Breast epithelium (tissue), 4 donors: ENCODE results near the gene PSMG3. TPM values are rescaled to one million over a fixed set of nuclear protein-coding genes. Genes with fewer than 3 reads are reported as not detected.

Experiments
- DNase-seq, 2 donors: peaks; one replicate each; pipeline ENCODE4 v3.0.0-alpha.2; 2019; ENCODE audit warnings: low spot score in 2 of 2
- H3K27ac ChIP-seq, 2 donors: fragments of 200-600 bp; sonication (generic) in 1 of 2; one replicate each; pipeline ENCODE4 v1.5.1; 2016 to 2019; ENCODE audit warnings: mild to moderate bottlenecking in 1 of 2
- H3K27me3 ChIP-seq, 2 donors: fragments of 200-600 bp; sonication (generic) in 1 of 2; one replicate each; pipeline versions ENCODE4 v1.5.1 to v1.6.0; 2017 to 2019; ENCODE audit warnings: control low read depth in 1 of 2, mild to moderate bottlenecking in 1 of 2
- H3K36me3 ChIP-seq: fragments of 200-600 bp; one replicate; pipeline ENCODE4 v1.5.1; 2019
- H3K4me1 ChIP-seq, 2 donors: fragments of 200-600 bp; sonication (generic); one replicate each; pipeline ENCODE4 v1.5.1; 2016 to 2019; ENCODE audit warnings: control low read depth in 1 of 2
- H3K4me3 ChIP-seq, 3 donors: fragments of 200-600 bp; sonication (generic); 1 replicate in 2 of 3; 2 replicates in 1 of 3; pipeline ENCODE4 v1.5.1; 2016 to 2019; ENCODE audit warnings: mild to moderate bottlenecking in 3 of 3, moderate library complexity in 2 of 3
- H3K9me3 ChIP-seq, 2 donors: fragments of 200-600 bp; sonication (generic) in 1 of 2; one replicate each; pipeline ENCODE4 v1.5.1; 2016 to 2019; ENCODE audit warnings: control low read depth in 1 of 2
- POLR2A ChIP-seq: fragments of 450-650 bp; IDR thresholded peaks from one replicate; pipeline ENCODE4 v1.6.1; 2016; ENCODE audit warnings: antibody characterized with exemption, mild to moderate bottlenecking, moderate library complexity
- POLR2AphosphoS5 ChIP-seq, 3 donors: sonication (generic); formaldehyde crosslinking; IDR thresholded peaks; one replicate each; pipeline ENCODE4 v1.6.1; 2017; ENCODE audit warnings: antibody characterized with exemption in 3 of 3
- intact Hi-C: fragments of 100-400 bp; cut with DNase I; formaldehyde crosslinking; loops from one replicate; pipeline ENCODE4 v1.15.1; 2023; ENCODE audit warnings: low total_unique reads
- total RNA-seq, 3 donors: library from RNA; depleted of rRNA; stranded (reverse); fragments of >200 nt; gene quantifications; one replicate each; pipeline ENCODE4 v1.1.0, GENCODE V29; 2016
- TF ChIP-seq, protein P1 (sequence below), 3 donors: fragments of 450-650 bp; IDR thresholded peaks; one replicate each; pipeline ENCODE4 v1.5.1; 2016 to 2017; ENCODE audit warnings: antibody characterized with exemption in 3 of 3, mild to moderate bottlenecking in 3 of 3, moderate library complexity in 3 of 3

PSMG3 gene
- total RNA-seq, 3 donors from 2014 or later, result 32.6 to 52.8 (median 45.4) TPM

DNA sequence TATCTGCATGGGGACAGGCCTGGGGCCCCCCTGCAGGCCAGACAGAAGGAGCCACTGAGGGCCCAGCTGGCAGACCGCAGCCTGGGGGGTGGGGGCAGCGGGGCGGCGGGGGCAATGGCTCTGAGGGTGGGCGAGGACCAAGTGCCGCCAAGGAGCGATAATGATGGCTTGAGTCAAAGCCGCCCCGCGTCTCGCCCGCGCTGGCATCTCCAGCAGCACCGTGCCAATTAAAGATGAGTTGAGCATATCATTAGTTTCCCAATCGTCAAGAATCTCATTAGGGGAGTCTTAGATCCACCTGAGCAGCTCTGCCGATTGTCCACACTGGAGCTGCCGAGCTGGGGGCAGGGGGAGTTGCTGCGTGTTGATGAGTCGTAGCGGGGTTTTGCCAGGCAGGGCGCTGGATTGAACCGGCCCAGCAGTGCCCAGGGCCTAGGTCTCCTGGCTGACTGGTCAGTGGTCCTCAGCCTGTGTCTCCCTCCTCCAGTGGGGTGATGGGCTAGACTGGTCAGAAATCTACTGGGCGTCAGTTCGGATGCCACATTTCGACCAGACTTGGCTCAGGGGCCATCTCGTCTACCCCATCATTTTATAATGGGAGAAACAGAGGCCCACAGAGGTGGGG is 41.0 kb upstream of the PSMG3 start:
- H3K4me3 ChIP-seq, result no peak overlapping the region
- no peak for DNase-seq
- no peaks in the 10 kb centered on the region for H3K9me3 ChIP-seq
- H3K27ac ChIP-seq, result no peak overlapping the region
- TF ChIP-seq, protein P1, sequence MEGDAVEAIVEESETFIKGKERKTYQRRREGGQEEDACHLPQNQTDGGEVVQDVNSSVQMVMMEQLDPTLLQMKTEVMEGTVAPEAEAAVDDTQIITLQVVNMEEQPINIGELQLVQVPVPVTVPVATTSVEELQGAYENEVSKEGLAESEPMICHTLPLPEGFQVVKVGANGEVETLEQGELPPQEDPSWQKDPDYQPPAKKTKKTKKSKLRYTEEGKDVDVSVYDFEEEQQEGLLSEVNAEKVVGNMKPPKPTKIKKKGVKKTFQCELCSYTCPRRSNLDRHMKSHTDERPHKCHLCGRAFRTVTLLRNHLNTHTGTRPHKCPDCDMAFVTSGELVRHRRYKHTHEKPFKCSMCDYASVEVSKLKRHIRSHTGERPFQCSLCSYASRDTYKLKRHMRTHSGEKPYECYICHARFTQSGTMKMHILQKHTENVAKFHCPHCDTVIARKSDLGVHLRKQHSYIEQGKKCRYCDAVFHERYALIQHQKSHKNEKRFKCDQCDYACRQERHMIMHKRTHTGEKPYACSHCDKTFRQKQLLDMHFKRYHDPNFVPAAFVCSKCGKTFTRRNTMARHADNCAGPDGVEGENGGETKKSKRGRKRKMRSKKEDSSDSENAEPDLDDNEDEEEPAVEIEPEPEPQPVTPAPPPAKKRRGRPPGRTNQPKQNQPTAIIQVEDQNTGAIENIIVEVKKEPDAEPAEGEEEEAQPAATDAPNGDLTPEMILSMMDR (IDR thresholded peaks at IDR 0.05), result no peak
- TF ChIP-seq POLR2A, result no peak
- no peak for TF ChIP-seq POLR2AphosphoS5 (IDR thresholded peaks at IDR 0.05)
- intact Hi-C loops, result no loop called here
- H3K4me1 ChIP-seq, result no peaks in the 10 kb centered on the region
- no peaks in the 10 kb centered on the region for H3K36me3 ChIP-seq
- peaks cover 0 to 11% of the 10 kb centered on the region in 2 donors for H3K27me3 ChIP-seq

DNA sequence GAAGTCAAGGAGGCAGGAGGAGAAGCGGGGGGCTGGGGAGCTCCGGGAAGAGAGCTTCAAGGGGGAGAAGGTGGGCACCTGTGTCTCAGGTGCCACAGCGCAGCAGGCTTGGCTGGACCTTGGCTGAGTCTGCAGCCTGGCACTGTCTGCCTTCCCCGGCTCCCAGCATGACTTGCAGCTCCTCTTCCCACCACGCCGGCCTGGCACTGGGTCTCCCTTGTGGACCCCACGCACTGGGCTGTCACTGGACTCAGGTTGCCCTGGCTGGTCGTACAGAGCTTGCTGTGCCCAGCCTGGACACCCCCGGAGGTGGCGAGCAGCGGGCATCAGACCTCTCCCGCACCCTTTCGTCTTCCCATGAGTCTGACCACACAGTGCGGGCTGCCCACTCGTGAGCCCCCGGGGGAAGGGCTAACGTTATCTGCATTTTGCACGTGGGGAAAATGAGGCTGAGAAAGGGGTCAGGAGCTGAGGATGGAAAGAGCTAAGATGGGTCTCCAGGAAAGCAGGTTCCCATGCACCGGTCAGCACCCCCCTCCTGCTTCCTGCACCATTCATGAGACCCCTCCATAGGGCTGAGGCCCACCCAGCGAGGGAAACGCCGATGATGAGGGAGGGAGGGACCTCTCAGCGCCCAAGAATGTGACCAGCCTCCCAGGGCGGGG is 40.3 kb upstream of the PSMG3 start:
- Histone ChIP-seq H3K4me3 (no peak overlapping the region), H3K36me3 (no peaks in the 10 kb centered on the region), H3K27me3 (peaks cover 0 to 15% of the 10 kb centered on the region in 2 donors), H3K27ac (no peak overlapping the region), H3K4me1 (no peaks in the 10 kb centered on the region), H3K9me3 (no peaks in the 10 kb centered on the region)
- TF ChIP-seq POLR2A, result no peak
- TF ChIP-seq, protein P1 (IDR thresholded peaks at IDR 0.05), result no peak
- TF ChIP-seq POLR2AphosphoS5 (IDR thresholded peaks at IDR 0.05), result no peak
- DNase-seq, result no peak
- intact Hi-C loops, result no loop called here

DNA sequence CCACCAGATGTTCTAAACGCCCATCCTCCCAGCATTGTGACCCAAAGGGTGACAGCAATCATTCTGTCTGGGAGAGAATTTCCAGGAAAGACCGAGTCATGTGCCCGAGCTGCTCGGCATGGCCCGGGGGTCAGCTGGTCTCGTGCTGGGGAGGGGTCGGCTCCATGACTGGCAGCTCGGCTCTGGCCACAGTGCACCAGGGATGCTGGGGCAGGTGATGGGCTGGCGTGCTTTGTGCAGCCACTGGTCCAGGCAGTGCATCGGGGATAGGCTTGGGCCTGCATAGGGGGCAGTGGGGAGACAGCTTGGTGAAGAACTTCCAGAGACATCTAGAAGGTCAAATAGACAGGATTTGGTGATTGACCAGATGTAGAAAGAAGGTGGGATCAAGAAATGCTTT is 39.2 kb upstream of the PSMG3 start:
- H3K4me3 ChIP-seq, result no peak overlapping the region
- DNase-seq, result no peak
- H3K4me1 ChIP-seq, result no peaks in the 10 kb centered on the region
- no peak overlapping the region for H3K27ac ChIP-seq
- TF ChIP-seq POLR2AphosphoS5 (IDR thresholded peaks at IDR 0.05) (no peak), POLR2A (no peak)
- TF ChIP-seq, protein P1 (IDR thresholded peaks at IDR 0.05), result no peak
- peaks cover 0 to 15% of the 10 kb centered on the region in 2 donors for H3K27me3 ChIP-seq
- no peaks in the 10 kb centered on the region for H3K9me3 ChIP-seq
- H3K36me3 ChIP-seq, result no peaks in the 10 kb centered on the region
- intact Hi-C loops, result no loop called here

DNA sequence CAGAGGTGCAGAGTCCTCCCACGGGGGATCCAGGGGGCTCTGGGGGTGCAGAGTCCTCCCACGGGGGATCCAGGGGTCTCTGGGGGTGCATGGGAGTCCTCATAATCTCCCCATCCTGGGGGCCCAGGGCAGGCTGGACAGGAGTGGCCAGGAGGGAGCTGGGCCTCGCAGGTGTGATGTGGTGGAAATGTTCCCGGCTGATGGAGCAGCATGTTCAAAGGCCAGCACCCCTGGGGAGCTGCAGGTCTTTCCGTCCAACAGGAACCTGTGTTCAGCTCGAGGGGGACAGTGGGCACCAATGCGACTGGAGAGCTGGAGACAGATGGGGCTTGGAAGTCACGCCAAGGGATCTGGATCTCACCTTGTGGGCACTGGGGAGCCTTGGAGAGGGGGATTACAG is 38.5 kb upstream of the PSMG3 start:
- Histone ChIP-seq H3K27ac (no peak overlapping the region), H3K4me1 (no peaks in the 10 kb centered on the region), H3K9me3 (no peaks in the 10 kb centered on the region), H3K36me3 (no peaks in the 10 kb centered on the region), H3K4me3 (no peak overlapping the region), H3K27me3 (peaks cover 0 to 22% of the 10 kb centered on the region in 2 donors)
- no peak for DNase-seq
- intact Hi-C loops, result no loop called here
- TF ChIP-seq POLR2AphosphoS5 (IDR thresholded peaks at IDR 0.05) (no peak), POLR2A (no peak)
- TF ChIP-seq, protein P1 (IDR thresholded peaks at IDR 0.05), result no peak

DNA sequence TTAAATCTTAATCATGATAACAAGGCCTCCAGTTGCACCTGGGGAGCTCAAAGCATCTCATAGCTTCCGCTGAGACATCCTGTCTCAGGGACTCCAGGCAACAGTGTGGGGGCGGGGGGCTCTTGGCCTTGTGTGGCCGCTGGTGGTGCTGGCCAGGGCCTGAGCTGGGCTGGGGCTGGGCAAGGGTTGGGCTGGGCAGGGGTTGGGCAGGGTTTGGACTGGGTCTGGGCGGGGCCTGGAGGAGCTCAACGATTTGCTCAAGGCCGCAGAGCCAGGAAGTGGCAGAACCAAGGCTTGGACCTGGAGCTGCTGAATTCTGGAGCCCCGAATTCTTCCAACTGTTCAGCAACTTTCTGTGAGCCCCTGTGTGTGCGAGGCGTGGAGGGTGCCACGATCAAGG is 37.9 kb upstream of the PSMG3 start:
- Histone ChIP-seq H3K27me3 (peaks cover 0 to 24% of the 10 kb centered on the region in 2 donors), H3K4me3 (no peak overlapping the region), H3K9me3 (no peaks in the 10 kb centered on the region), H3K4me1 (no peaks in the 10 kb centered on the region), H3K27ac (no peak overlapping the region), H3K36me3 (no peaks in the 10 kb centered on the region)
- intact Hi-C loops, result no loop called here
- no peak for TF ChIP-seq POLR2AphosphoS5 (IDR thresholded peaks at IDR 0.05)
- TF ChIP-seq, protein P1 (IDR thresholded peaks at IDR 0.05), result no peak
- no peak for TF ChIP-seq POLR2A
- no peak for DNase-seq
